DOHH2 (cell line): ENCODE data around the gene NETO2.

Source experiments
- CTCF ChIP-seq: fragments of 200-600 bp; sonication (generic); IDR thresholded peaks from one replicate; pipeline ENCODE4 v1.5.1; 2014; ENCODE audit warnings: antibody characterized with exemption, mild to moderate bottlenecking, low read depth, low read length; ENCODE audit not compliant: poor library complexity, severe bottlenecking
- EZH2phosphoT487 ChIP-seq: fragments of 200-600 bp; sonication (generic); IDR thresholded peaks from 2 replicates; pipeline ENCODE4 v1.6.1; 2017; ENCODE audit warnings: borderline replicate concordance, mild to moderate bottlenecking, antibody characterized with exemption, low read length, moderate library complexity, mixed read lengths

GRCh38 chr16:47084198-47084597, 59.5 kb downstream of the NETO2 start:
- TF ChIP-seq CTCF (no peak), EZH2phosphoT487 (no peak)
